Stimulated activated CD4-positive, alpha-beta T cell treated with anti-CD3 and anti-CD28 coated beads, TNF-alpha, amount 100 ng/mL, for 4 hours (primary cell): ENCODE data around the gene PPP4R4.
"Not testable (repeated sequence)": the region's sequence is repeated elsewhere in the genome, so short reads cannot be mapped to it uniquely, and the experiment has no call there.

Source experiments
- DNase-seq, 3 experiments: peaks; one replicate each; pipeline ENCODE4 v3.0.0-alpha.2; 2020; ENCODE audit warnings: low read depth in 3 of 3

The PPP4R4 gene

GRCh38 chr14:94269156-94269555 lies 95.0 kb downstream of the PPP4R4 start:
- DNase-seq: no peak

GRCh38 chr14:94276898-94277561 lies 102.9 kb downstream of the PPP4R4 start:
- DNase-seq: not testable (repeated sequence)

GRCh38 chr14:94278731-94279130 lies 104.6 kb downstream of the PPP4R4 start:
- DNase-seq: no peak

- DNase-seq: no peak
Observed at GRCh38 chr14:94282991-94283723, 109.0 kb downstream of the PPP4R4 start.

- no peak for DNase-seq
Observed at GRCh38 chr14:94284221-94284620, 110.1 kb downstream of the PPP4R4 start.

- DNase-seq: no peak
Observed at GRCh38 chr14:94285158-94285557, 111.0 kb downstream of the PPP4R4 start.

- DNase-seq: no peak
Observed at GRCh38 chr14:94288610-94289465, 114.7 kb downstream of the PPP4R4 start.

GRCh38 chr14:94290197-94290596 lies 116.1 kb downstream of the PPP4R4 start:
- no peak for DNase-seq

- no peak for DNase-seq
Observed at GRCh38 chr14:94291159-94291905, 117.2 kb downstream of the PPP4R4 start.

- DNase-seq: no peak
Observed at GRCh38 chr14:94291906-94292525, 117.9 kb downstream of the PPP4R4 start.

- DNase-seq: no peak
Observed at GRCh38 chr14:94292526-94292871, 118.4 kb downstream of the PPP4R4 start.

GRCh38 chr14:94292872-94293577 lies 118.9 kb downstream of the PPP4R4 start, which contains the start of gene SERPINA10:
TSS of gene SERPINA10 (minus strand) at chr14:94293268. CDS start at chr14:94290593, 2,675 bp downstream.
- no peak for DNase-seq

GRCh38 chr14:94293578-94293924 lies 119.4 kb downstream of the PPP4R4 start:
- DNase-seq: no peak

- no peak for DNase-seq
Observed at GRCh38 chr14:94295360-94296180, 121.4 kb downstream of the PPP4R4 start.

- not testable (repeated sequence) for DNase-seq
Observed at GRCh38 chr14:94296181-94296545, 122.0 kb downstream of the PPP4R4 start.

- DNase-seq: no peak
Observed at GRCh38 chr14:94298130-94298529, 124.0 kb downstream of the PPP4R4 start.

- no peak for DNase-seq
Observed at GRCh38 chr14:94303111-94303510, 129.0 kb downstream of the PPP4R4 start.

- DNase-seq: no peak
Observed at GRCh38 chr14:94304243-94304642, 130.1 kb downstream of the PPP4R4 start.

GRCh38 chr14:94305620-94306019 lies 131.5 kb downstream of the PPP4R4 start:
- no peak for DNase-seq
